Endodermal cell (in vitro differentiated cells): ENCODE results near the gene EPHB1. TPM values are rescaled to one million over a fixed set of nuclear protein-coding genes. Genes with fewer than 3 reads are reported as not detected.

Experiments
- DNase-seq: peaks from one replicate; pipeline ENCODE4 v3.0.0-alpha.2; 2017
- H3K27ac ChIP-seq: 2 replicates; pipeline ENCODE4 v1.5.1; 2013; ENCODE audit warnings: mild to moderate bottlenecking, low read depth, low read length, moderate library complexity
- H3K27me3 ChIP-seq: 2 replicates; pipeline ENCODE4 v1.6.1; 2013; ENCODE audit warnings: mild to moderate bottlenecking, low read length, moderate library complexity; ENCODE audit not compliant: insufficient read depth, control insufficient read depth, poor library complexity, severe bottlenecking
- H3K36me3 ChIP-seq: 2 replicates; pipeline ENCODE4 v1.7.0; 2013; ENCODE audit warnings: mild to moderate bottlenecking, low read length, moderate library complexity; ENCODE audit not compliant: control insufficient read depth, insufficient read depth
- H3K4me1 ChIP-seq: one replicate; pipeline ENCODE4 v1.7.0; 2013; ENCODE audit warnings: low read length; ENCODE audit not compliant: control insufficient read depth, insufficient read depth
- H3K4me3 ChIP-seq: 2 replicates; pipeline ENCODE4 v1.5.1; 2013; ENCODE audit warnings: mild to moderate bottlenecking, low read length, moderate library complexity
- H3K9ac ChIP-seq: 2 replicates; pipeline ENCODE4 v1.6.1; 2013; ENCODE audit warnings: mild to moderate bottlenecking, low read length, moderate library complexity; ENCODE audit not compliant: poor library complexity, severe bottlenecking; ENCODE audit errors: extremely low read depth
- H3K9me3 ChIP-seq: 2 replicates; pipeline ENCODE4 v1.6.1; 2013; ENCODE audit warnings: mild to moderate bottlenecking, low read length, moderate library complexity; ENCODE audit not compliant: control insufficient read depth
- H3K27ac Mint-ChIP-seq: 2 replicates; pipeline ENCODE4 v1.8.0; 2020; ENCODE audit warnings: mixed read lengths
- H3K27me3 Mint-ChIP-seq: 2 replicates; pipeline ENCODE4 v1.8.0; 2021; ENCODE audit warnings: mild to moderate bottlenecking, mixed read lengths; ENCODE audit not compliant: insufficient read depth
- H3K36me3 Mint-ChIP-seq: 2 replicates; pipeline ENCODE4 v1.8.0; 2020; ENCODE audit warnings: low read depth, mixed read lengths
- H3K4me1 Mint-ChIP-seq: 2 replicates; pipeline ENCODE4 v1.8.0; 2020; ENCODE audit warnings: mixed read lengths
- H3K4me3 Mint-ChIP-seq: 2 replicates; pipeline ENCODE4 v1.8.0; 2020; ENCODE audit warnings: mild to moderate bottlenecking, moderate library complexity, mixed read lengths
- H3K9me3 Mint-ChIP-seq: 2 replicates; pipeline ENCODE4 v1.8.0; 2020; ENCODE audit warnings: mild to moderate bottlenecking, mixed read lengths
- CTCF ChIP-seq: fragments of 200-600 bp; sonication (generic); conservative IDR thresholded peaks from 2 replicates; pipeline ENCODE4 v1.5.0; 2021; ENCODE audit warnings: antibody characterized with exemption, mild to moderate bottlenecking
- WGBS, 2 experiments: methylation state at CpG; one replicate each; pipeline versions ENCODE4 v1.1.5 to v1.1.7; 2013; ENCODE audit warnings: missing lambda C conversion rate in 2 of 2, mixed read lengths in 1 of 2; ENCODE audit not compliant: insufficient coverage in 1 of 2, insufficient read length in 1 of 2; 5-methylcytosine and 5-hydroxymethylcytosine counted together
- total RNA-seq, 2 donors: library from RNA; stranded (reverse); fragmentation: NEBNext Ultra II Directional in 1 of 2; extraction: Animal tissue kit (Norgen Biotek cat#: 25700) in 1 of 2; gene quantifications; 2 replicates in 1 of 2; 3 replicates in 1 of 2; pipeline ENCODE4 v1.2.1, GENCODE V29; 2021

EPHB1 gene
- total RNA-seq, 2 donors from 2014 or later, result 2.9 to 3.6 TPM

GRCh38 chr3:134933997-134934396 lies 138.9 kb downstream of the EPHB1 start:
- no peak for DNase-seq
- H3K36me3 Mint-ChIP-seq, result no peaks in the 10 kb centered on the region
- Histone ChIP-seq H3K27me3 (peaks cover 65% of the 10 kb centered on the region), H3K9ac (no peak overlapping the region), H3K4me1 (peaks cover 17% of the 10 kb centered on the region), H3K4me3 (no peak overlapping the region), H3K27ac (no peak overlapping the region), H3K36me3 (no peaks in the 10 kb centered on the region), H3K9me3 (no peaks in the 10 kb centered on the region)
- H3K27me3 Mint-ChIP-seq, result peaks cover 76% of the 10 kb centered on the region
- no peaks in the 10 kb centered on the region for H3K9me3 Mint-ChIP-seq
- H3K27ac Mint-ChIP-seq, result no peak overlapping the region
- no peak for TF ChIP-seq CTCF
- peaks cover 34% of the 10 kb centered on the region for H3K4me1 Mint-ChIP-seq
- no peak overlapping the region for H3K4me3 Mint-ChIP-seq
- WGBS, 2 experiments, result 86 to 92% methylated on average over 1 to 4 of the region's 4 CpGs

GRCh38 chr3:134934933-134935332 lies 139.9 kb downstream of the EPHB1 start:
- Mint-ChIP-seq H3K27me3 (peaks cover 76% of the 10 kb centered on the region), H3K4me1 (peaks cover 36% of the 10 kb centered on the region), H3K4me3 (no peak overlapping the region), H3K27ac (no peak overlapping the region), H3K36me3 (no peaks in the 10 kb centered on the region), H3K9me3 (no peaks in the 10 kb centered on the region)
- TF ChIP-seq CTCF, result no peak
- no peak for DNase-seq
- peaks cover 65% of the 10 kb centered on the region for H3K27me3 ChIP-seq
- peaks cover 17% of the 10 kb centered on the region for H3K4me1 ChIP-seq
- H3K9ac ChIP-seq, result no peak overlapping the region
- WGBS, 2 experiments, result 88 to 89% methylated on average over 2 of the region's 2 CpGs
- no peak overlapping the region for H3K27ac ChIP-seq
- no peaks in the 10 kb centered on the region for H3K36me3 ChIP-seq
- H3K4me3 ChIP-seq, result no peak overlapping the region
- H3K9me3 ChIP-seq, result no peaks in the 10 kb centered on the region

- no peak overlapping the region for H3K4me3 Mint-ChIP-seq
- WGBS, 2 experiments, result 35 to 45% methylated on average over 4 to 8 of the region's 8 CpGs
Measured at GRCh38 chr3:134937256-134938028, 142.4 kb downstream of the EPHB1 start.

More at GRCh38 chr3:134937256-134938028, 142.4 kb downstream of the EPHB1 start:
- H3K9me3 Mint-ChIP-seq, result no peaks in the 10 kb centered on the region
- H3K27ac Mint-ChIP-seq, result no peak overlapping the region
- H3K36me3 Mint-ChIP-seq, result no peaks in the 10 kb centered on the region
- no peak for TF ChIP-seq CTCF
- no peak overlapping the region for H3K4me3 ChIP-seq
- peak; percentile 91 for DNase-seq
- H3K9ac ChIP-seq, result no peak overlapping the region
- H3K27ac ChIP-seq, result peak overlapping the region; percentile 91
- H3K27me3 ChIP-seq, result peaks cover 74% of the 10 kb centered on the region
- peaks cover 80% of the 10 kb centered on the region for H3K27me3 Mint-ChIP-seq
- H3K4me1 Mint-ChIP-seq, result peaks cover 27% of the 10 kb centered on the region
- H3K9me3 ChIP-seq, result no peaks in the 10 kb centered on the region
- H3K4me1 ChIP-seq, result peaks cover 17% of the 10 kb centered on the region
- H3K36me3 ChIP-seq, result no peaks in the 10 kb centered on the region
